ENCODE data around the gene UNC45A. TPM values are rescaled to one million over a fixed set of nuclear protein-coding genes. Genes with fewer than 3 reads are reported as not detected.
"Not testable (repeated sequence)": the region's sequence is repeated elsewhere in the genome, so short reads cannot be mapped to it uniquely, and the experiment has no call there.

Gene UNC45A, protein sequence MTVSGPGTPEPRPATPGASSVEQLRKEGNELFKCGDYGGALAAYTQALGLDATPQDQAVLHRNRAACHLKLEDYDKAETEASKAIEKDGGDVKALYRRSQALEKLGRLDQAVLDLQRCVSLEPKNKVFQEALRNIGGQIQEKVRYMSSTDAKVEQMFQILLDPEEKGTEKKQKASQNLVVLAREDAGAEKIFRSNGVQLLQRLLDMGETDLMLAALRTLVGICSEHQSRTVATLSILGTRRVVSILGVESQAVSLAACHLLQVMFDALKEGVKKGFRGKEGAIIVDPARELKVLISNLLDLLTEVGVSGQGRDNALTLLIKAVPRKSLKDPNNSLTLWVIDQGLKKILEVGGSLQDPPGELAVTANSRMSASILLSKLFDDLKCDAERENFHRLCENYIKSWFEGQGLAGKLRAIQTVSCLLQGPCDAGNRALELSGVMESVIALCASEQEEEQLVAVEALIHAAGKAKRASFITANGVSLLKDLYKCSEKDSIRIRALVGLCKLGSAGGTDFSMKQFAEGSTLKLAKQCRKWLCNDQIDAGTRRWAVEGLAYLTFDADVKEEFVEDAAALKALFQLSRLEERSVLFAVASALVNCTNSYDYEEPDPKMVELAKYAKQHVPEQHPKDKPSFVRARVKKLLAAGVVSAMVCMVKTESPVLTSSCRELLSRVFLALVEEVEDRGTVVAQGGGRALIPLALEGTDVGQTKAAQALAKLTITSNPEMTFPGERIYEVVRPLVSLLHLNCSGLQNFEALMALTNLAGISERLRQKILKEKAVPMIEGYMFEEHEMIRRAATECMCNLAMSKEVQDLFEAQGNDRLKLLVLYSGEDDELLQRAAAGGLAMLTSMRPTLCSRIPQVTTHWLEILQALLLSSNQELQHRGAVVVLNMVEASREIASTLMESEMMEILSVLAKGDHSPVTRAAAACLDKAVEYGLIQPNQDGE
- polyA plus RNA-seq (2014; cell fraction: cytosol; rRNA removed): 32.5 and 38.0 TPM in 2 replicates
- polyA plus RNA-seq (2014; cell fraction: nucleus; rRNA removed): 70.6 and 74.9 TPM in 2 replicates

DNA sequence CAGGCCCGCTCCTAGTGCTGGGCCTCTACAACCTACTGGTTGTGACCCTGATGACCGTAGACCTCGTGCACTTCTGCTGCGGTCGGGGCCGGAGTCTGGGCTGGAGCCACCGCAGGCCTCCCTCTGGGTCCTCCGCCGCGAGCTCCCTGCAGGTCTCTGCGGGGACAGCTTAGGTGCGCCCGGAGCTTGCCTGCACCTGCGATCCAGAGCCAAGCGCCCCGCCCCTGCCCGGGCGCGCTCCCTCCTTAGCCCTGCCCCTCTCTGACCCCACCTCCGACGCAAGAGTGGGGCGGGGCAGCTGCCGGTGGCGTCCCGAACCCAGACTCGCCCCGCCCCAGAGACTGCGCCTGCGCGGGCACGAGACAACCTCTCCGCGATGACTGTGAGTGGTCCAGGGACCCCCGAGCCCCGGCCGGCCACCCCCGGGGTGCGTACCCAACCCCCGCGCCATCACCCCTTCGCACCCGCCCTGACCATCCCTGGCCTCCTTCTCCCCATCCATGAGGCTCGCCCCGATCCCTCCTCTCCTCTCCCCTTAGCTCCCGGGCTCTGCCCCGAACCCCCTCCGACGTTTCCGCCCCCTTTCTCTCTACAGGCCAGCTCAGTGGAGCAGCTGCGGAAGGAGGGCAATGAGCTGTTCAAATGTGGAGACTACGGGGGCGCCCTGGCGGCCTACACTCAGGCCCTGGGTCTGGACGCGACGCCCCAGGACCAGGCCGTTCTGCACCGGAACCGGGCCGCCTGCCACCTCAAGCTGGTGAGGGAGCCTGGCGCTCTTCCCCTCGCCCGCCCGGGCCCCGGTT lies at the start of gene UNC45A:
TSS of gene UNC45A (plus strand) at position 337 of the 803 bp plus-strand sequence. CDS start at position 377, 40 bp downstream.
- DNase-seq (ENCODE audit: low spot score): peak; percentile 87

DNA sequence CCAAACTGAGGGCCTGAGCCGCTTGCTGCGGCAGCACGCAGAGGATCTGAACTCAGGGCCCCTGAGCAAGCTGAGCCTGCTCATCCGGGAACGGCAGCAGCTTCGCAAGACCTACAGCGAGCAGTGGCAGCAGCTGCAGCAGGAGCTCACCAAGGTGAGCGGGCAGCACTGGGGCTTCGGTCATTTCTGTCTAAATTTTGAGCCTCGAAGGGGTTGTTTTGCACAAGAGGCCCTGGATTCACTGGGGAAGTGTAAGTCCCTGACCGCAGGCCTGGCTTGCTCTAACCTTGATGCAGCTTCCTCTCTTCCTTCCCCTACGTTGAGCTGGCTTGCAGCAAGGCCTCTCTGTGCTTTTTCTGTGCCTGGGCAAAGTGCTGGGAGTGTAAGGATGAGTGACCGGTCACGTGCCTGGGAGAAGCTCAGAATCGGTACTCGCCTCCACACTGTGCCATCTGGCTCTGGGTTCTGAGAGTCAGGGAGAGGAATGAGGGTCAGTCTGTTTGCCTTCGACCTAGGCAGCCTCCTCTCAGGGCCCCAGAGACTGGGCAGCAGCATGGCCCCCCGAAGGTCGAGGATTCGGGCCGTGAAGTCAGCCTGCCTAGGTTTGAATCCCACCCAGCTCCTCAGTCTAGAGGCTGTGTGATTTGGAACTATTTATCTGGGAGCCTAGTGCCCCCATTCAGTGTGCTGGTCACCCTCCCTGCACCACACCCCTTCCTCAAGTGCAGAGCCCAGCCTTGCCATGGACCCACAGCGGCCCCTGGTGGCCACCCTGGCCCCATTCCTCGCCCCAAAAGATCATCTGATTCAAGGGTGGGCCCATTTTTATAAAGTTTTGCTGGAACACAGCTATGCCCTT lies 49.4 kb upstream of the UNC45A start:
- peak; percentile 68 for DNase-seq (ENCODE audit: low spot score)

DNA sequence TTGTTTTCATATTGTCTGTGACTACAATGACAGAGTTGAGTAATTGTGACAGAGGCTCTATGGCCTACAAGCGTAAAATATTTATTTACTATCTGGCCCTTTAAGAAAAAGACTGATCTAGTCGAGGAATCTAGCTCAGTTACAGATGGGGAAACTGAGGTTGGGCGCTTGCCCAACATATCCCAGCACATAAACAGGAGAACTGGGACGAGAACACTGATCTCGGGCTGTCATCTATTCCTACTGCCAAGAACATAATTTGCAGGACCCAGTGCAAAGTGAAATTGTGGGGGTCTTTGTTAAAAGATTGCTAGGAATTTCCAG lies 48.8 kb upstream of the UNC45A start:
- no peak for DNase-seq (ENCODE audit: low spot score)

DNA sequence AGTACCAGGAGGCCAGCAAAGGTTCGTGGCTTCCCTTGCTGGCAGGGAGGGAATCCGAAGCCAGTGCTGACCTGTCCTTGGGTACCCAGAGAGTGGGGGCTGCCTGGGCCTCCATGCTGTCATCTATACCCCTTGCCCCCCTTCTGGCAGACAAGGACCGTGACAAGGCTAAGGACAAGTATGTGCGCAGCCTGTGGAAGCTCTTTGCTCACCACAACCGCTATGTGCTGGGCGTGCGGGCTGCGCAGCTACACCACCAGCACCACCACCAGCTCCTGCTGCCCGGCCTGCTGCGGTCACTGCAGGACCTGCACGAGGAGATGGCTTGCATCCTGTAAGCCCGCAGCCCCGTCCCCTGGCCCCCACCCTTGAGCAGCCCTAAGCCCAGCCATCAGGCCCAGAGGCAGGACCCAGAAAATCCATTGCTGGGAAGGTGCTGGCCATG lies 48.0 kb upstream of the UNC45A start:
- DNase-seq (ENCODE audit: low spot score): no peak

DNA sequence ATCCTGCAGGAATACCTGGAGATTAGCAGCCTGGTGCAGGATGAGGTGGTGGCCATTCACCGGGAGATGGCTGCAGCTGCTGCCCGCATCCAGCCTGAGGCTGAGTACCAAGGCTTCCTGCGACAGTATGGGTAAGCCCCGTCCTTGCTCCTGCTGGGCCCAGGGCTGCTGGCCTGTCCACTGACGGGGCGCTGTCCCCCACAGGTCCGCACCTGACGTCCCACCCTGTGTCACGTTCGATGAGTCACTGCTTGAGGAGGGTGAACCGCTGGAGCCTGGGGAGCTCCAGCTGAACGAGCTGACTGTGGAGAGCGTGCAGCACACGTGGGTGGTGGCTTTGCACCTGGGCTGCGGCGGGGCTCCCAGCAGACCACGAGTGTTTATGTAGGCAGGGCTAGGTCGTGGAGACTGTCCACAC lies 45.8 kb upstream of the UNC45A start:
- DNase-seq (ENCODE audit: low spot score): no peak

DNA sequence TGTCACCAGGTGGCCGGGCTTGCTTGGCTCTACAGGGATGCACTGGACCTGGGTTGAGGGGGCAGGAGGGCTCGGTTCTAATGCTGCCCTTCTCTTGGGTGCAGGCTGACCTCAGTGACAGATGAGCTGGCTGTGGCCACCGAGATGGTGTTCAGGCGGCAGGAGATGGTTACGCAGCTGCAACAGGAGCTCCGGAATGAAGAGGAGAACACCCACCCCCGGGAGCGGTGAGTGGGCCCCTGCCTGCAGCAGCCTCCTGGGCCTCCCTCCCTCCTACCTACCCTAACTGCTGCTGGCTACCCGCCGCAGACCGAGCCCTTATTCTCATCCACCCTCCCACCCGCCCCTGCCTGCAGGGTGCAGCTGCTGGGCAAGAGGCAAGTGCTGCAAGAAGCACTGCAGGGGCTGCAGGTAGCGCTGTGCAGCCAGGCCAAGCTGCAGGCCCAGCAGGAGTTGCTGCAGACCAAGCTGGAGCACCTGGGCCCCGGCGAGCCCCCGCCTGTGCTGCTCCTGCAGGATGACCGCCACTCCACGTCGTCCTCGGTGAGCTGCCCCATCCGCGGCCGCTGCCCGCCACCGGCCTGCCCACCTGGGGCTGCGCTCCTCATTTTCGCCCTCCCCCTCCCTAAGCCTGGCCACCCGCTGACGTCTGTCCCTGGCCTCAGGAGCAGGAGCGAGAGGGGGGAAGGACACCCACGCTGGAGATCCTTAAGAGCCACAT lies 45.2 kb upstream of the UNC45A start:
- no peak for DNase-seq (ENCODE audit: low spot score)

DNA sequence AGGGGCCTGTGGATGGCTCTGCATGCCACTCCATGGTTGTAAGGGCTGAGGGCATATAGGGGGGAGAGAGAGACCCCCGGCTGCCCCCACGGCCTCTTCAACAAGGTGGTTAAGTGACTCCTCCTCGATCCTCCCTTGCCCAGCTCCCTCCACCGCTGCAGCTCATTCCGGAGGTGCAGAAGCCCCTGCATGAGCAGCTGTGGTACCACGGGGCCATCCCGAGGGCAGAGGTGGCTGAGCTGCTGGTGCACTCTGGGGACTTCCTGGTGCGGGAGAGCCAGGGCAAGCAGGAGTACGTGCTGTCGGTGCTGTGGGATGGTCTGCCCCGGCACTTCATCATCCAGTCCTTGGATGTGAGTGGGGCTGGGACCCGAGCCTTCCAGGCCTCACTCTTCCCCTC lies 44.2 kb upstream of the UNC45A start:
- no peak for DNase-seq (ENCODE audit: low spot score)

DNA sequence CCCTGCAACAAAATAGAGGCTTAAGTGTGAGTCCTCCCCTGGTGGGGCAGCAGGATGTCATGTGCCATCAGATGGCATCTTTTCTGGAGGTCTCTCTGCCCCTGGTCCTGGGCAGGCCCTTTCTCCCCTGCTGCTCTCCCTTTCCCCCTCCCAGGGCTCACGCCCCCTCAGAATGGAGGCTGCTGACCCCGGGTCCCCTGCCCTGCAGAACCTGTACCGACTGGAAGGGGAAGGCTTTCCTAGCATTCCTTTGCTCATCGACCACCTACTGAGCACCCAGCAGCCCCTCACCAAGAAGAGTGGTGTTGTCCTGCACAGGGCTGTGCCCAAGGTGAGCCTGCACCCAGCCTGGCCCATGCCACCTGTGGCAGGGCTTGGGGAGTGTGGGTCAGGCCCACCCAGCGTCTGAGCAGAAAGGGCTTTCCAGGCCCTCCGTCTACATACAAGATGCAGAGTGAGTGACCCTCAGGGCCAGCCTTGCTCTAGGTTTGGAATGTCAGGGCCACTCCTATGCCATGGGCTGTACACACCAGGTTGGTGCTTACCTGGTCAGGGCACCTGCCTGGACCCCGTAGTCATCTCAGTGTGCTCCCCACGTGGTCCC lies 43.6 kb upstream of the UNC45A start:
- no peak for DNase-seq (ENCODE audit: low spot score)

DNA sequence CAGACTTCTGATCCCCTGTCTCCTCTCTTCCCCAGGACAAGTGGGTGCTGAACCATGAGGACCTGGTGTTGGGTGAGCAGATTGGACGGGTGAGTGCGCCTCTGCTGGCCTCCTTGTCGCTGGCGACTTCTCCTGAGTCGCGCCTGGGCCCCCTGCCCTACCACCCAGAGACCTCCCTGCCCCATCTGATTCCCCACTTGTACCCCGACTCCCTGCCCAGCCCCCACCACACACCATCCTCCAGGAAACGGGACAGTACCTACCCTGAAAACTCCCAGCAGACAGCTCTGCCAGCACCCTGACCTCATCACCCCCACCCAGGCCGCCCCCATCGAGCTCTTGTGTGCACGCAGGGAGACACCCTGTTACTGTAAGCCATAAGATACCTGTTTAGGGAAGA lies 43.1 kb upstream of the UNC45A start:
- no peak for DNase-seq (ENCODE audit: low spot score)

DNA sequence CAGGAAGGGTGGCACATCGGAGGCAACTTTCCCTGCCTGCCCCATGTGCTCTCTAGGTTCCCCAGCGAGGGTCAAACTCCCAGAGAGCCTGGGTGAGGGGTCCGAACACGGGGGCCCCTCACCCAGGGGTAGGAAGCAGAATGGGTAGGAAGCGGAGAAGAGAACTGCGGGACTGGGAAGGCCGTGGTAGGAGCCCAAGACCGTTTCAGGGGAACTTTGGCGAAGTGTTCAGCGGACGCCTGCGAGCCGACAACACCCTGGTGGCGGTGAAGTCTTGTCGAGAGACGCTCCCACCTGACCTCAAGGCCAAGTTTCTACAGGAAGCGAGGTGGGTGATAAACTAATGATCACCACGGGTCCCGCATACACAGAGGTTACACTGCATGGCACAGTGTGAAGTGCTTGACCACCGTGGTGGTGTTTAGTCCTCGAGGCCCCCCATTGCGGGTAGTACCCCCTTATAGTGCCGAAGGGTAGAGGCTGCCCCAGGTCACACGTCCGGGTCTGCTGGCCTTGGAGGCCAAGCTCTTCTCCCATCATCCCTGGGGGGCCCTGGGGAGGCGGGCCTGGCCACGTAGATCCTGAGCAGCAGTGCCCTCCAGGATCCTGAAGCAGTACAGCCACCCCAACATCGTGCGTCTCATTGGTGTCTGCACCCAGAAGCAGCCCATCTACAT lies 42.4 kb upstream of the UNC45A start:
- no peak for DNase-seq (ENCODE audit: low spot score)

DNA sequence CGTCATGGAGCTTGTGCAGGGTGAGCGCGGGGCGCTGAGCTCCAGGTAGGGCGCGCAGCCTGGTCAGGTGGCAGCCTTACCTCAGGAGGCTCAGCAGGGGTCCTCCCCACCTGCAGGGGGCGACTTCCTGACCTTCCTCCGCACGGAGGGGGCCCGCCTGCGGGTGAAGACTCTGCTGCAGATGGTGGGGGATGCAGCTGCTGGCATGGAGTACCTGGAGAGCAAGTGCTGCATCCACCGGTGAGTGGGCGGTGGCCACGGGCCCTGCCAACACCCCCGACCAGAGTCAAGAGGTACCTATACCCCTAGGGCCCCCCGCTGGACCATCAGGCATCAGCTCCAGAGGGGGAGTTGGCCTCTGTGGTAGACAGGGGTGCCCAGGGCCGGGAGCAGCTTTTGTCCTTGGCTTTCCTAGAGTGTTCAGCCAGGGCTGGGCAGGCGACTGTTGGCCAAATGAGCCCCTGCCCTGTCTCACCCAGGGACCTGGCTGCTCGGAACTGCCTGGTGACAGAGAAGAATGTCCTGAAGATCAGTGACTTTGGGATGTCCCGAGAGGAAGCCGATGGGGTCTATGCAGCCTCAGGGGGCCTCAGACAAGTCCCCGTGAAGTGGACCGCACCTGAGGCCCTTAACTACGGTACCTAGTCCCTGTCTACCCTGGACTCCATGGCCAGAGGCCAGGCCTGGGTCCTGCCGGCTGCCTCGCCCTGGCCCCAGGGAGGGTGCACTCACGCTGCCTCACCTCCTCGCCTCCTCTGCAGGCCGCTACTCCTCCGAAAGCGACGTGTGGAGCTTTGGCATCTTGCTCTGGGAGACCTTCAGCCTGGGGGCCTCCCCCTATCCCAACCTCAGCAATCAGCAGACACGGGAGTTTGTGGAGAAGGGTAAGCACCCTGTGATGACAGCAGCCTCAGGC lies 41.7 kb upstream of the UNC45A start:
- DNase-seq (ENCODE audit: low spot score): peak; percentile 69

DNA sequence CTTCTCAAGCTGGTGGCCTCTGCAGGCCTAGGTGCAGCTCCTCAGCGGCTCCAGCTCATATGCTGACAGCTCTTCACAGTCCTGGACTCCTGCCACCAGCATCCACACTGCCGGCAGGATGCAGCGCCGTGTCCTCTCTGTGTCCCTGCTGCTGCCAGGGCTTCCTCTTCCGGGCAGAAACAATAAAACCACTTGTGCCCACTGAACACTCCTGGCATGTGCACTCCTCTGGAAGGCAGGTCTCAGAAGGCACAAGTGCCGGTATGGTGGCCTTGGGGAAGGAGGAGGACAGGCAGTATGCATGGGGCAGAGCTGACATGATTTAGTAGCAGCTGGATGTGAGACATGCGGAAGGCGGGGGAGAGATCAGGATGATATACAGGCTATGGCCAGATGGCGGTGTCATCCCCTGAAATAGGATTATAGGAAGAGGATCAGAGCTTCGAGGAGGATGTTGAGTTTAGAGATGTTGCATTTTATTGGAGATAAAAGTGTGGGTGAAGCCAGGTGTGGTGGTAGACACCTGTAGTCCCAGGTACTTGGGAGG lies 39.4 kb upstream of the UNC45A start:
- peak; percentile 83 for DNase-seq (ENCODE audit: low spot score)

DNA sequence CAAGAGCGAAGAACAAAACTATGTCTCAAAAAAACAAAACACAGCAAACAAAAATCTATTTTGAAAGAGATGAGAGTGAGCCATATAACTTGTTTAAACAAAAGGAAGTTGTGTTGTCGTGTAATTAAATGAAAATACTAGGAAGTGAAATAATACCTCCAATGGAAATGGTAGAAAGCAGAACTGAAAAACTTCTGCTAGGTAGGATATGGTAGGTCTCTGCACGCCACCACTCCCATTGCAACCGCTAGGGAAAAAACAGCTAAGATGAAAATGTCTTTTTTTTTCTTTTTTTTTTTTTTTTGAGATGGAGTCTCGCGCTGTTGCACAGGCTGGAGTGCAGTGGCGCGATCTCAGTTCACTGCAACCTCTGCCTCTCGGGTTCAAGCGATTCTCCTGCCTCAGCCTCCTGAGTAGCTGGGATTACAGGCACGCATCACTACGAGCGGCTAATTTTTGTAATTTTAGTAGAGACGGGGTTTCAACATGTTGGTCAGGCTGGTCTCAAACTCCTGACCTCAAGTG lies 37.9 kb upstream of the UNC45A start:
- DNase-seq (ENCODE audit: low spot score): not testable (repeated sequence)

DNA sequence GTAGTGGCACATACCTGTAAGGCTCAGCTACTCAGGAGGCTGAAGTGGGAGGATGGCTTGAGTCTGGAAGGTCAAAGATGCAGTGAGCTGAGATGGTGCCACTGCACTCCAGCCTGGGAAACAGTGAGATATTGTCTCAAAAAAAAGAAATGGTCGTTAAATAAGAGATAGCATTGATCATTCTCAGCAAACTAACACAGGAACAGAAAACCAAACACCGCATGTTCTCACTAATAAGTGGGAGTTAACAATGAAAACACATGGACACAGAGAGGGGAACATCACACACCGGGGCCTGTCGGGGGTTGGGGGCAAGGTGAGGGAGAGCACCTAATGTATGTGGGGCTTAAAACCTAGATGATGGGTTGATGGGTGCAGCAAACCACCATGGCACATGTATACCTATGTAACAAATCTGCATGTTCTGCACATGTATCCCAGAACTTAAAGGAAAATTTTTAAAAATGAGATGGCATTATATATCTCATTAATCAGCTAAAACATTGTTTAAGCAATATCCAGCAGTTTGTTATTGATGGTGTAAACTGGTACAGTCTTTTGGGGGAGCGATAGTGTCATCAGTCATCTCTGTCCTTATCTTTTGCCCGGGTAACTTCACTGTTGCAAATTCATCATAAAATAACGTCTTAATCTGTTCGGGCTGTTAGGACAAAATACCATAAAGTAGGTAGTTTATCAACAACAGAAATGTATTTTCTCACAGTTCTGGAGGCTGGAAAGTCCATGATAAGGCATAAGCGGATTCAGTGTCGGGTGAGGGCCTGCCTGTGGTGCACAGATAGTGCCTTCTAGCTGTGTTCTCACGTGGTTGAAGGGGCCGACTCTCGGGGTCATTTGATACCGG lies 33.7 kb upstream of the UNC45A start:
- no peak for DNase-seq (ENCODE audit: low spot score)

DNA sequence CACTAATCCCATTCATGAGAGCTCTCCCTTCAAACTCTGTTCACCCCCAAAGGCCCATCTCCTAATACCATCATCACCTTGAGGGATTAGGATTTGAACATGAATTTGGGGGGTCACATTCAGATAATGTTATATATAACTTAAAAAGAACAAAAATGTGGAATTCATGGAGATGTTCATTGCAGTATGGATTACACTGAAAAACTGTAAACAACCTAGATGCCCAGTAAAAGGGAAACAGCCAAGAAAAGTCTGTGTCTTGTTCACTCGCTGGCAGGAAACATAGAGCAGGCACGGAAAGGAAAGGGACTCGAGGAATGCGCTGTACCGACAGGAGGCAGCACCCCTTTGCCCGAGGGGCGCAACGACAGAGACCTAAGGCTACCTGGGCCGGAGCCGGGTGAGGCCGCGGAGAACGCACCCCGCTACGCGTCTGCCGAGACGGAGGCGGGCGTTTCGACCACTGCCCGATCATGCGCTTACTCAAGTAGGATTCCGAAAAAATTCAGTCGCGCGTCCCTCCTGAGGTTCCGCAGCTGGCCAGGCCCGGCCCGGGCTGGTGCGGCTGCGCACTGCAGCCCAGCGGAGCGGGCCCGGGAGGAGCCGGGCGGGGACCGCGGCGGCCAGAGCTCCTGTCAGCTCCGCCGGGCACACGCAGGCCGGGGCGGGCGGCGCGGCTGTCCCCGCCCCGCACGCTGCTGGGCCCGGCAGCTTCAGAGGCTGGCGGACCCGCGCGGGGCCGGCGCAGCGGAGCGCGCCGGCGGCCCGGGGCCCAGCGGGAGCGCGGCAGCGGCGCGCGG lies 32.8 kb upstream of the UNC45A start:
- peak; percentile 69 for DNase-seq (ENCODE audit: low spot score)
